AG04449 (cell line): Measurements from ENCODE around the gene PTH1R.

Experiments
- CTCF ChIA-PET: fragments of 350-600 bp; formaldehyde crosslinking; extraction: SDS; loops from one replicate; lab custom pipeline; 2021; ENCODE audit warnings: antibody characterized with exemption; lab: Yijun Ruan, JAX
- POLR2A ChIA-PET: fragments of 400-600, 350-600 bp; formaldehyde crosslinking; extraction: SDS; loops from one replicate; lab custom pipeline; 2020; ENCODE audit warnings: antibody characterized with exemption, inconsistent platforms; lab: Yijun Ruan, JAX
- DNase-seq: peaks from one replicate; pipeline ENCODE4 v3.0.0-alpha.2; 2010; ENCODE audit warnings: low read depth, low spot score
- H3K4me3 ChIP-seq: 2 replicates; pipeline ENCODE4 v1.5.1; 2011; ENCODE audit warnings: low read depth, mild to moderate bottlenecking, control low read depth, low read length
- CTCF ChIP-seq: IDR thresholded peaks from one replicate; pipeline ENCODE4 v1.5.1; 2011; ENCODE audit warnings: mild to moderate bottlenecking, moderate library complexity, low read length, control low read depth, inconsistent platforms; ENCODE audit not compliant: insufficient read depth; ENCODE audit errors: missing control alignments

The PTH1R gene

GRCh38 chr3:46865031-46865507 is 12.5 kb upstream of the PTH1R start:
- TF ChIP-seq CTCF, result no peak
- no peak for DNase-seq
- ChIA-PET CTCF (interaction anchor here (1.0 to 4.3 kb wide), 13 partner anchors 8 to 459 kb away, joined by 3 to 110 read pairs (median 14); partner anchors contain the start of gene PTH1R), POLR2A (interaction anchor here (0.6 kb wide), 1 partner anchor 17 kb away, joined by 3 read pairs; no protein-coding TSS in a partner anchor)
- H3K4me3 ChIP-seq, result no peak overlapping the region

GRCh38 chr3:46865546-46865945 is 12.0 kb upstream of the PTH1R start:
- no peak for DNase-seq
- ChIA-PET CTCF (interaction anchor here (0.7 to 4.7 kb wide), 16 partner anchors 7 to 458 kb away, joined by 3 to 110 read pairs (median 18); partner anchors contain the start of gene PTH1R), POLR2A (interaction anchor here (0.6 kb wide), 1 partner anchor 16 kb away, joined by 3 read pairs; no protein-coding TSS in a partner anchor)
- TF ChIP-seq CTCF, result no peak
- no peak overlapping the region for H3K4me3 ChIP-seq

GRCh38 chr3:46866032-46866595 is 11.4 kb upstream of the PTH1R start:
- H3K4me3 ChIP-seq, result no peak overlapping the region
- TF ChIP-seq CTCF, result no peak
- no peak for DNase-seq
- ChIA-PET POLR2A (interaction anchor here (0.6 kb wide), 1 partner anchor 16 kb away, joined by 3 read pairs; no protein-coding TSS in a partner anchor), CTCF (interaction anchor here (0.6 to 4.7 kb wide), 31 partner anchors 8 to 510 kb away, joined by 3 to 110 read pairs (median 5); partner anchors contain the start of gene PTH1R)

GRCh38 chr3:46866720-46867549 is 10.6 kb upstream of the PTH1R start:
- H3K4me3 ChIP-seq, result no peak overlapping the region
- DNase-seq, result no peak
- CTCF ChIA-PET, result interaction anchor here (0.6 to 4.7 kb wide), 38 partner anchors 9 to 922 kb away, joined by 3 to 110 read pairs (median 4); partner anchors contain the start of gene PTH1R
- POLR2A ChIA-PET, result no interaction called here
- TF ChIP-seq CTCF, result peak; percentile 91

GRCh38 chr3:46867550-46867898 is 10.0 kb upstream of the PTH1R start:
- H3K4me3 ChIP-seq, result no peak overlapping the region
- TF ChIP-seq CTCF, result no peak
- no peak for DNase-seq
- CTCF ChIA-PET, result interaction anchor here (0.7 to 4.7 kb wide), 27 partner anchors 9 to 921 kb away, joined by 3 to 110 read pairs (median 8); partner anchors contain the start of gene PTH1R
- POLR2A ChIA-PET, result no interaction called here
